Measurements from ENCODE around the gene ABHD5. TPM values are rescaled to one million over a fixed set of nuclear protein-coding genes. Genes with fewer than 3 reads are reported as not detected.

The ABHD5 gene
- total and polyA plus RNA-seq, 9 donors, result 4.4 to 36.2 (median 11.3) TPM

- WGBS, 3 donors, result 74 to 80% (median 78%) methylated on average over 8 of the region's 8 CpGs
- no peaks in the 10 kb centered on the region for H3K36me3 ChIP-seq
- DNase-seq, result no peak
- TF ChIP-seq CTCF (IDR thresholded peaks at IDR 0.05) (no peak), EP300 (IDR thresholded peaks at IDR 0.05) (no peak), POLR2A (IDR thresholded peaks at IDR 0.05) (no peak)
- intact Hi-C loops (cut with DNase I), result loop anchor here in 1 of 4 donors (10.0 kb wide), 1 partner anchor 67 kb away; the partner anchor contains the start of gene ANO10
- no peaks in the 10 kb centered on the region for H3K9me3 ChIP-seq
- peaks cover 6% of the 10 kb centered on the region for H3K4me1 ChIP-seq (ENCODE audit: insufficient read depth)
- peak overlapping the region; percentile 79 for H3K4me3 ChIP-seq
- H3K27me3 ChIP-seq, result no peaks in the 10 kb centered on the region
- H3K27ac ChIP-seq, result no peak overlapping the region
Measured at GRCh38 chr3:43692085-43692855, 1.5 kb downstream of the ABHD5 start.

GRCh38 chr3:43692971-43693370, 2.2 kb downstream of the ABHD5 start:
- TF ChIP-seq CTCF (IDR thresholded peaks at IDR 0.05), result no peak
- H3K27ac ChIP-seq, result no peak overlapping the region
- no peaks in the 10 kb centered on the region for H3K9me3 ChIP-seq
- H3K36me3 ChIP-seq, result no peaks in the 10 kb centered on the region
- no peaks in the 10 kb centered on the region for H3K27me3 ChIP-seq
- intact Hi-C loops (cut with DNase I), result loop anchor here in 1 of 4 donors (10.0 kb wide), 1 partner anchor 68 kb away; the partner anchor contains the start of gene ANO10
- 41 to 45% (median 41%) methylated on average over 2 of the region's 2 CpGs for WGBS, 3 donors
- DNase-seq, result no peak
- peaks cover 6% of the 10 kb centered on the region for H3K4me1 ChIP-seq (ENCODE audit: insufficient read depth)
- H3K4me3 ChIP-seq, result no peak overlapping the region

- no peaks in the 10 kb centered on the region for H3K9me3 ChIP-seq
- intact Hi-C loops (cut with DNase I), result loop anchor here in 1 of 4 donors (10.0 kb wide), 1 partner anchor 69 kb away; the partner anchor contains the start of gene ANO10
- H3K36me3 ChIP-seq, result no peaks in the 10 kb centered on the region
- no peak overlapping the region for H3K4me3 ChIP-seq
- no peak for DNase-seq
- no peak overlapping the region for H3K27ac ChIP-seq
- TF ChIP-seq EP300 (IDR thresholded peaks at IDR 0.05), result no peak
- no peak for TF ChIP-seq POLR2A (IDR thresholded peaks at IDR 0.05)
- no peak for TF ChIP-seq CTCF (IDR thresholded peaks at IDR 0.05)
- 31 to 50% (median 43%) methylated on average over 1 of the region's 1 CpG for WGBS, 3 donors
- H3K4me1 ChIP-seq (ENCODE audit: insufficient read depth), result peaks cover 6% of the 10 kb centered on the region
- H3K27me3 ChIP-seq, result no peaks in the 10 kb centered on the region
Measured at GRCh38 chr3:43693594-43693993, 2.9 kb downstream of the ABHD5 start.

- 31 to 40% (median 36%) methylated on average over 2 of the region's 2 CpGs for WGBS, 3 donors
- peaks cover 2% of the 10 kb centered on the region for H3K4me1 ChIP-seq (ENCODE audit: insufficient read depth)
- intact Hi-C loops (cut with DNase I), result loop anchor here in 1 of 4 donors (10.0 kb wide), 1 partner anchor 71 kb away; the partner anchor contains the start of gene ANO10
- TF ChIP-seq CTCF (IDR thresholded peaks at IDR 0.05), result no peak
- no peak for TF ChIP-seq POLR2A (IDR thresholded peaks at IDR 0.05)
- TF ChIP-seq EP300 (IDR thresholded peaks at IDR 0.05), result no peak
- H3K27ac ChIP-seq, result no peak overlapping the region
- no peaks in the 10 kb centered on the region for H3K36me3 ChIP-seq
- no peaks in the 10 kb centered on the region for H3K9me3 ChIP-seq
- no peaks in the 10 kb centered on the region for H3K27me3 ChIP-seq
- DNase-seq, result no peak
- H3K4me3 ChIP-seq, result no peak overlapping the region
Measured at GRCh38 chr3:43695443-43695842, 4.7 kb downstream of the ABHD5 start.
